H1 (cell line): ENCODE results near the gene CHCHD3. TPM values are rescaled to one million over a fixed set of nuclear protein-coding genes. Genes with fewer than 3 reads are reported as not detected.

Experiments used
- CTCF ChIA-PET: fragments of 300-600 bp; sonication (Branson Sonifier 250); formaldehyde crosslinking; loops from one replicate; lab custom pipeline; 2021; ENCODE audit not compliant: partially characterized antibody; lab: Charles Lee
- POLR2A ChIA-PET: fragments of 300-600 bp; sonication (Branson Sonifier 250); formaldehyde crosslinking; loops from one replicate; lab custom pipeline; 2021; ENCODE audit warnings: inconsistent platforms; ENCODE audit not compliant: partially characterized antibody; lab: Charles Lee
- DNase-seq, 2 experiments: peaks; one replicate each; pipeline versions ENCODE4 v3.0.0 to v3.0.0-alpha.2; 2010 to 2022; ENCODE audit warnings: low spot score in 2 of 2, low read depth in 1 of 2, mixed read lengths in 1 of 2
- FAIRE-seq: peaks from 2 replicates; lab custom pipeline; 2011; peaks lifted over from hg19 to GRCh38; lab: Jason Lieb, UNC
- H2AFZ ChIP-seq: 2 replicates; pipeline ENCODE4 v1.8.1; 2012; ENCODE audit warnings: low read length, inconsistent platforms
- H2AK5ac ChIP-seq: 2 replicates; pipeline ENCODE4 v1.6.1; 2013; ENCODE audit warnings: low read depth, low read length
- H2BK120ac ChIP-seq: replicated peaks from 2 replicates; pipeline ENCODE3; 2013; ENCODE audit warnings: low read depth, low read length, inconsistent platforms
- H2BK12ac ChIP-seq: 2 replicates; pipeline ENCODE4 v1.6.1; 2013; ENCODE audit warnings: low read depth, low read length
- H2BK15ac ChIP-seq: 2 replicates; pipeline ENCODE4 v1.6.1; 2013; ENCODE audit warnings: low read length
- H2BK20ac ChIP-seq: 2 replicates; pipeline ENCODE4 v1.6.1; 2013; ENCODE audit warnings: low read length
- H2BK5ac ChIP-seq: 2 replicates; pipeline ENCODE4 v1.6.1; 2013; ENCODE audit warnings: low read depth, low read length
- H3K14ac ChIP-seq: 2 replicates; pipeline ENCODE4 v1.6.1; 2013; ENCODE audit warnings: inconsistent platforms; ENCODE audit not compliant: insufficient read length
- H3K18ac ChIP-seq: 2 replicates; pipeline ENCODE4 v1.6.1; 2013; ENCODE audit warnings: low read length; ENCODE audit errors: extremely low read depth
- H3K23ac ChIP-seq: 2 replicates; pipeline ENCODE4 v1.6.1; 2013; ENCODE audit warnings: inconsistent platforms; ENCODE audit not compliant: insufficient read length
- H3K23me2 ChIP-seq: 2 replicates; pipeline ENCODE4 v1.6.1; 2013; ENCODE audit warnings: low read depth, low read length
- H3K27ac ChIP-seq: 2 replicates; pipeline ENCODE4 v1.6.1; 2011; ENCODE audit warnings: low read depth, low read length, inconsistent platforms
- H3K27me3 ChIP-seq, 4 experiments: replicated peaks in 1 of 4; 1 replicate in 1 of 4; 2 replicates in 3 of 4; pipeline versions ENCODE4 v1.6.1 to v1.8.1; 2011 to 2013; ENCODE audit warnings: low read length in 3 of 4, mild to moderate bottlenecking in 3 of 4, inconsistent platforms in 2 of 4, mixed read lengths in 2 of 4, moderate library complexity in 1 of 4; ENCODE audit not compliant: control insufficient read depth in 3 of 4, insufficient read depth in 3 of 4; ENCODE audit errors: extremely low read depth in 1 of 4
- H3K36me3 ChIP-seq, 4 experiments: 2 replicates each; pipeline versions ENCODE4 v1.6.1 to v1.8.1; 2011 to 2013; ENCODE audit warnings: mild to moderate bottlenecking in 4 of 4, low read length in 3 of 4, moderate library complexity in 2 of 4, control low read depth in 1 of 4, inconsistent platforms in 1 of 4; ENCODE audit not compliant: insufficient read depth in 4 of 4, control insufficient read depth in 2 of 4
- H3K4ac ChIP-seq: replicated peaks from 2 replicates; pipeline ENCODE3; 2013; ENCODE audit warnings: low read length, low read depth, mixed read lengths, inconsistent platforms; ENCODE audit not compliant: insufficient read length
- H3K4me1 ChIP-seq, 4 experiments: replicated peaks in 1 of 4; 1 replicate in 1 of 4; 2 replicates in 3 of 4; pipeline versions ENCODE4 v1.6.1 to v1.8.1; 2011 to 2013; ENCODE audit warnings: low read length in 3 of 4, inconsistent platforms in 2 of 4, mixed read lengths in 1 of 4; ENCODE audit not compliant: insufficient read depth in 4 of 4, control insufficient read depth in 3 of 4
- H3K4me2 ChIP-seq, 2 experiments: 2 replicates each; pipeline versions ENCODE4 v1.6.1 to v1.8.1; 2011 to 2013; ENCODE audit warnings: low read depth in 2 of 2, low read length in 2 of 2, control low read depth in 1 of 2, inconsistent platforms in 1 of 2, mild to moderate bottlenecking in 1 of 2; ENCODE audit not compliant: insufficient read depth in 1 of 2
- H3K4me3 ChIP-seq, 4 experiments: fragments of 200-600, 300-600 bp in 1 of 4; sonication (generic), shearing (Covaris generic), sonication (Bioruptor Twin) in 1 of 4; 2 replicates each; pipeline versions ENCODE4 v1.5.1 to v1.8.1; 2011 to 2016; ENCODE audit warnings: low read length in 4 of 4, low read depth in 3 of 4, control low read depth in 2 of 4, inconsistent platforms in 2 of 4, mild to moderate bottlenecking in 2 of 4, mixed read lengths in 1 of 4, moderate library complexity in 1 of 4; ENCODE audit not compliant: insufficient read depth in 2 of 4; ENCODE audit errors: extremely low read depth in 1 of 4
- H3K56ac ChIP-seq: replicated peaks from 2 replicates; pipeline ENCODE3; 2013; ENCODE audit warnings: low read depth, mild to moderate bottlenecking, mixed read lengths, low read length, inconsistent platforms; ENCODE audit not compliant: insufficient read length
- H3K79me1 ChIP-seq: 2 replicates; pipeline ENCODE4 v1.6.1; 2013; ENCODE audit warnings: low read depth, low read length, control low read depth
- H3K79me2 ChIP-seq, 2 experiments: 2 replicates each; pipeline versions ENCODE4 v1.6.1 to v1.8.1; 2012 to 2013; ENCODE audit warnings: low read length in 2 of 2, mild to moderate bottlenecking in 2 of 2, inconsistent platforms in 1 of 2; ENCODE audit not compliant: insufficient read depth in 2 of 2, control insufficient read depth in 1 of 2
- H3K9ac ChIP-seq, 4 experiments: replicated peaks in 1 of 4; 1 replicate in 1 of 4; 2 replicates in 3 of 4; pipeline versions ENCODE4 v1.6.1 to v1.8.1; 2011 to 2013; ENCODE audit warnings: low read depth in 3 of 4, low read length in 3 of 4, control low read depth in 2 of 4, mild to moderate bottlenecking in 2 of 4, moderate library complexity in 2 of 4, inconsistent platforms in 1 of 4; ENCODE audit errors: extremely low read depth in 1 of 4
- H3K9me3 ChIP-seq, 2 experiments: 2 replicates each; pipeline versions ENCODE4 v1.6.1 to v1.8.1; 2012 to 2013; ENCODE audit warnings: mild to moderate bottlenecking in 2 of 2, moderate library complexity in 2 of 2, control low read depth in 1 of 2, inconsistent platforms in 1 of 2, low read depth in 1 of 2, low read length in 1 of 2, mixed read lengths in 1 of 2; ENCODE audit not compliant: insufficient read depth in 2 of 2
- H4K20me1 ChIP-seq, 2 experiments: replicated peaks in 1 of 2; 2 replicates each; pipeline versions ENCODE3 to v1.8.1; 2011 to 2013; ENCODE audit warnings: inconsistent platforms in 2 of 2, low read length in 2 of 2, mild to moderate bottlenecking in 1 of 2; ENCODE audit not compliant: insufficient read depth in 2 of 2, control insufficient read depth in 1 of 2
- H4K5ac ChIP-seq: 2 replicates; pipeline ENCODE4 v1.6.1; 2013; ENCODE audit warnings: low read length, low read depth, mixed read lengths, inconsistent platforms; ENCODE audit not compliant: insufficient read length
- H4K8ac ChIP-seq: 2 replicates; pipeline ENCODE4 v1.8.0; 2013; ENCODE audit warnings: mild to moderate bottlenecking, moderate library complexity, low read length, inconsistent platforms; ENCODE audit not compliant: insufficient read depth; ENCODE audit errors: extremely low read depth
- H4K91ac ChIP-seq: replicated peaks from 2 replicates; pipeline ENCODE3; 2013; ENCODE audit warnings: low read length, mixed read lengths, inconsistent platforms; ENCODE audit not compliant: insufficient read length
- CBX5 ChIP-seq: fragments of 300-800, 300-1000 bp; sonication (generic); IDR thresholded peaks from 2 replicates; pipeline ENCODE4 v1.7.1; 2016; ENCODE audit warnings: antibody characterized with exemption, low read length, low read depth
- KDM1A ChIP-seq: fragments of 200-600, 300-600 bp; sonication (generic); IDR thresholded peaks from 2 replicates; pipeline ENCODE4 v1.7.1; 2016; ENCODE audit warnings: mild to moderate bottlenecking, low read length, borderline replicate concordance
- NRF1 ChIP-seq: IDR thresholded peaks from 2 replicates; pipeline ENCODE4 v1.6.1; 2011; ENCODE audit warnings: mild to moderate bottlenecking, low read depth, low read length, improper control_type of control experiment
- WGBS, 2 experiments: shearing (Covaris generic) in 1 of 2; methylation state at CpG; one replicate each; pipeline versions ENCODE4 v1.1.6 to v1.1.7; 2013 to 2015; ENCODE audit warnings: low lambda C conversion rate in 2 of 2, mixed read lengths in 2 of 2, inconsistent platforms in 1 of 2, low coverage in 1 of 2, missing lambda C conversion rate in 1 of 2; ENCODE audit not compliant: insufficient replicate concordance in 2 of 2, insufficient coverage in 1 of 2, insufficient read length in 1 of 2; ENCODE audit errors: extremely low coverage in 1 of 2, missing lambda C conversion rate in 1 of 2; 5-methylcytosine and 5-hydroxymethylcytosine counted together
- polyA plus RNA-seq, 7 experiments: library from polyadenylated mRNA; depleted of rRNA in 3 of 7; stranded (reverse) in 5 of 7; unstranded in 2 of 7; fragments of >200 nt in 5 of 7; fragments of 200-250 nt in 2 of 7; gene quantifications; 1 replicate in 5 of 7; 2 replicates in 1 of 7; 4 replicates in 1 of 7; pipeline versions ENCODE4 v1.2.1 to v1.2.3, GENCODE V29; 2011 to 2013; ENCODE audit warnings: missing spikeins in 2 of 7, mixed read lengths in 2 of 7
- total RNA-seq: library from RNA; stranded (reverse); fragmentation: NEBNext Ultra II Directional; extraction: Animal tissue kit (Norgen Biotek cat#: 25700); gene quantifications from 2 replicates; pipeline ENCODE4 v1.2.1, GENCODE V29; 2021

The CHCHD3 gene
- total and polyA plus RNA-seq, 2 of the 8 experiments (the other 6 are each of a cell fraction or from before 2014, with no cell fraction given), result 42.9 to 137 TPM

DNA sequence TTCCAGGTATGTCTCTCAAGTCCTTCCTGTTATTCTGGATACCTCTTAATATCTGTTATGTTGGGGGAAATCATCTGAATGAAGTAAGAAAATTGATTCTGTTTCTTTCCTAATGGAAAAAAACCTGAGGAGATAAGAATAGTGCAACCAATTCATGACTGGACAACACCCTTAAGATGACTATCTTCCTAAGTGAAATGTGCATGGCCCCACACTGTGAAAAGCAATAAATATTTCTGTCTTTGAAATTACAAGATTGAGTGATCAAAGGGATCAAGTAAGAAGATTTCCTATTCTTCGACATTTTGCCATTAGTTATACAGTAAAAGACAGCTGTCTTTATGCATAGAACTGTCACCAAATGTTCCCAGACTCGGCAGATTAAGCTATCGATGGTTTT, 73.9 kb downstream of the CHCHD3 start:
- Histone ChIP-seq H2BK15ac (no peak overlapping the region), H2BK5ac (no peak overlapping the region), H3K27ac (no peak overlapping the region), H3K18ac (no peak overlapping the region), H3K23ac (no peak overlapping the region), H3K23me2 (no peaks in the 10 kb centered on the region), H3K4me2 (no peak overlapping the region), H3K9me3 (no peaks in the 10 kb centered on the region), H2BK120ac (no peak overlapping the region), H4K5ac (no peak overlapping the region), H2AK5ac (no peak overlapping the region), H3K36me3 (no peaks in the 10 kb centered on the region), H2AFZ (no peak overlapping the region), H3K56ac (no peak overlapping the region), H2BK12ac (no peak overlapping the region), H3K27me3 (no peaks in the 10 kb centered on the region), H3K9ac (no peak overlapping the region), H3K79me2 (peaks cover 0 to 63% of the 10 kb centered on the region in 2 experiments; a peak in 2 of 4 replicates), H4K91ac (no peak overlapping the region), H2BK20ac (no peak overlapping the region), H3K14ac (no peak overlapping the region), H3K4me3 (no peak overlapping the region), H4K8ac (no peak overlapping the region), H3K4ac (no peak overlapping the region), H3K79me1 (no peaks in the 10 kb centered on the region; the same call in 1 of the 2 replicates), H3K4me1 (no peaks in the 10 kb centered on the region; a peak in 1 of 7 replicates), H4K20me1 (peaks cover 2% of the 10 kb centered on the region in 2 experiments)
- FAIRE-seq (no peak), DNase-seq (no peak)
- ChIA-PET POLR2A (no interaction called here), CTCF (no interaction called here)
- WGBS, 2 experiments, result 92% methylated on average over 3 of the region's 3 CpGs; no CpG with 5 or more reads in 1 of the 2 experiments
- TF ChIP-seq CBX5 (no peak), KDM1A (no peak), NRF1 (no peak)
